Bronchial epithelial cell (primary cell): ENCODE measurements around the gene ARL15. TPM values are rescaled to one million over a fixed set of nuclear protein-coding genes. Genes with fewer than 3 reads are reported as not detected.

ENCODE experiments used
- DNase-seq: peaks from one replicate; pipeline ENCODE4 v3.0.0-alpha.2; 2010; ENCODE audit warnings: low read depth
- FAIRE-seq: peaks from 2 replicates; lab custom pipeline; 2011; peaks lifted over from hg19 to GRCh38; lab: Jason Lieb, UNC
- H3K27me3 ChIP-seq: 2 replicates; pipeline ENCODE4 v1.5.1; 2011; ENCODE audit warnings: low read length; ENCODE audit not compliant: control insufficient read depth, insufficient read depth
- H3K36me3 ChIP-seq: 2 replicates; pipeline ENCODE4 v1.5.1; 2011; ENCODE audit warnings: low read length; ENCODE audit not compliant: control insufficient read depth, insufficient read depth
- H3K4me3 ChIP-seq: 2 replicates; pipeline ENCODE4 v1.5.1; 2011; ENCODE audit warnings: mild to moderate bottlenecking, low read depth, low read length, control low read depth
- CTCF ChIP-seq: IDR thresholded peaks from 2 replicates; pipeline ENCODE4 v1.5.1; 2011; ENCODE audit warnings: mild to moderate bottlenecking, moderate library complexity, low read length, control low read depth, inconsistent platforms; ENCODE audit not compliant: insufficient read depth, severe bottlenecking
- total RNA-seq: library from RNA; depleted of rRNA; stranded (reverse); fragments of >200 nt; gene quantifications from 2 replicates; pipeline ENCODE4 v1.2.1, GENCODE V29; 2014

The ARL15 gene
- total RNA-seq, 1 donor from 2014 or later = 13.7 TPM

- no peak for FAIRE-seq
- DNase-seq = no peak
- TF ChIP-seq CTCF = no peak
- Histone ChIP-seq H3K27me3 (no peaks in the 10 kb centered on the region), H3K4me3 (no peak overlapping the region), H3K36me3 (no peaks in the 10 kb centered on the region)
These were observed 403.6 kb downstream of the ARL15 start for GRCh38 chr5:53906736-53907135.

- Histone ChIP-seq H3K4me3 (no peak overlapping the region), H3K27me3 (no peaks in the 10 kb centered on the region), H3K36me3 (no peaks in the 10 kb centered on the region)
- TF ChIP-seq CTCF = no peak
- FAIRE-seq (no peak), DNase-seq (no peak)
These were observed 408.0 kb downstream of the ARL15 start for GRCh38 chr5:53902296-53902907.

- TF ChIP-seq CTCF = no peak
- no peak for FAIRE-seq
These were observed 409.7 kb downstream of the ARL15 start for GRCh38 chr5:53900677-53901076.

GRCh38 chr5:53895091-53895683 is 415.2 kb downstream of the ARL15 start:
- FAIRE-seq (no peak), DNase-seq (no peak)
- H3K36me3 ChIP-seq = no peaks in the 10 kb centered on the region
- H3K27me3 ChIP-seq = no peaks in the 10 kb centered on the region
- no peak overlapping the region for H3K4me3 ChIP-seq
- no peak for TF ChIP-seq CTCF

More at GRCh38 chr5:53900677-53901076, 409.7 kb downstream of the ARL15 start:
- DNase-seq = no peak
- Histone ChIP-seq H3K27me3 (no peaks in the 10 kb centered on the region), H3K4me3 (no peak overlapping the region), H3K36me3 (no peaks in the 10 kb centered on the region)

GRCh38 chr5:53893626-53894025 is 416.7 kb downstream of the ARL15 start:
- Histone ChIP-seq H3K4me3 (no peak overlapping the region), H3K36me3 (no peaks in the 10 kb centered on the region), H3K27me3 (no peaks in the 10 kb centered on the region)
- no peak for TF ChIP-seq CTCF
- no peak for DNase-seq
- no peak for FAIRE-seq

- no peaks in the 10 kb centered on the region for H3K27me3 ChIP-seq
- no peak overlapping the region for H3K4me3 ChIP-seq
- TF ChIP-seq CTCF = no peak
- no peaks in the 10 kb centered on the region for H3K36me3 ChIP-seq
- DNase-seq (no peak), FAIRE-seq (no peak)
These were observed 418.1 kb downstream of the ARL15 start for GRCh38 chr5:53892224-53892623.
